ENCODE results near the gene KRT31.
"Not testable (repeated sequence)": the region's sequence is repeated elsewhere in the genome, so short reads cannot be mapped to it uniquely, and the experiment has no call there.

KRT31 gene

DNA sequence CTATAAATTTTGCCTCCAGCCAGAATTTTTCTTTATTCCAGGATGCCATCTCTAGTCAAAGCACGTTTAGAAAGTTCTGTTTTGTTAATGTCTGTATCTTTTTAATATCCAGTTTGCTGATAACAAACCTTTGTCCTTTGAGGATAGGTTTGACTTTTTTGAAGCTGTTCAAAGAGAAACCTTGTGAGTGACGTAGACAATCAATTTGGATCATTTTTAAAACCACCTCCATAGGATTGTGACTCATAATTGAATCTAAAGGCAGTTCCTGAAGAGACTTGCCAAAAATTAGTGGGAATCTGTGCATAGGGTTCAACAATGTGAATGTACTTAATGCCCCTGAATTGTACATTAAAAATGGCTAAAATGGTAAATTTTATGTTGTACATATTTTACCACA lies 5.9 kb downstream of the KRT31 start:
- Histone ChIP-seq H2AFZ (ENCODE audit: low read length, unreplicated experiment) (no peak overlapping the region), H3K4me3 (ENCODE audit: low read depth, low read length) (no peak overlapping the region), H3K27ac (ENCODE audit: low read depth, low read length) (no peak overlapping the region), H3K27me3 (ENCODE audit: insufficient read depth, low read length) (no peaks in the 10 kb centered on the region), H3K79me2 (ENCODE audit: control insufficient read depth, insufficient read depth, low read length, unreplicated experiment) (no peaks in the 10 kb centered on the region), H3K4me1 (ENCODE audit: control insufficient read depth, insufficient read depth, low read length, unreplicated experiment) (peaks cover 23% of the 10 kb centered on the region), H3K36me3 (ENCODE audit: insufficient read depth, low read length) (no peaks in the 10 kb centered on the region)

GRCh38 chr17:41390411-41390938 lies 6.9 kb downstream of the KRT31 start:
- H3K36me3 ChIP-seq (ENCODE audit: insufficient read depth, low read length), result no peaks in the 10 kb centered on the region
- no peaks in the 10 kb centered on the region for H3K79me2 ChIP-seq (ENCODE audit: control insufficient read depth, insufficient read depth, low read length, unreplicated experiment)
- H3K4me3 ChIP-seq (ENCODE audit: low read depth, low read length), result no peak overlapping the region
- H2AFZ ChIP-seq (ENCODE audit: low read length, unreplicated experiment), result no peak overlapping the region
- H3K4me1 ChIP-seq (ENCODE audit: control insufficient read depth, insufficient read depth, low read length, unreplicated experiment), result peaks cover 23% of the 10 kb centered on the region
- no peak overlapping the region for H3K27ac ChIP-seq (ENCODE audit: low read depth, low read length)
- H3K27me3 ChIP-seq (ENCODE audit: insufficient read depth, low read length), result no peaks in the 10 kb centered on the region

DNA sequence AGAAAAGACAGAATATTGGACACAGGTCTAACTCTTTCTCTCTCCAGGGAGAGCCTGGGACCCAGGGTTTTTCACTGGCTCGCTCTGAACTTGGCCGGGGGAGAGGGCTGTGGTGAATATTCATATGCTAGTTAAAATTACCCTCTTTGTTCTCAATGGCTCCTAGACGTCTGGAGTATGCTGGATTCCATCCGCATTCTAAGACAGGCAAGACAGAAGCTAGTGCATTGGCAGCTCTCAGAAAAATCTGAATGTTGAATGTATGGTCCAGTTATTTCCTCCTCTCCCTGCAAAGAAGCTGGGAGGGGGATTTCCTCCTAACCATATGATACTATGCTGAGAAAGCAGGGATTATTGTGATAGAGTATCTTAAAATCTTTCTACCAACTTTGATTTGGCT lies 9.7 kb downstream of the KRT31 start:
- no peaks in the 10 kb centered on the region for H3K27me3 ChIP-seq (ENCODE audit: insufficient read depth, low read length)
- no peak overlapping the region for H3K4me3 ChIP-seq (ENCODE audit: low read depth, low read length)
- H3K27ac ChIP-seq (ENCODE audit: low read depth, low read length), result no peak overlapping the region
- H3K79me2 ChIP-seq (ENCODE audit: control insufficient read depth, insufficient read depth, low read length, unreplicated experiment), result no peaks in the 10 kb centered on the region
- no peak overlapping the region for H2AFZ ChIP-seq (ENCODE audit: low read length, unreplicated experiment)
- H3K4me1 ChIP-seq (ENCODE audit: control insufficient read depth, insufficient read depth, low read length, unreplicated experiment), result peaks cover 11% of the 10 kb centered on the region
- H3K36me3 ChIP-seq (ENCODE audit: insufficient read depth, low read length), result no peaks in the 10 kb centered on the region

DNA sequence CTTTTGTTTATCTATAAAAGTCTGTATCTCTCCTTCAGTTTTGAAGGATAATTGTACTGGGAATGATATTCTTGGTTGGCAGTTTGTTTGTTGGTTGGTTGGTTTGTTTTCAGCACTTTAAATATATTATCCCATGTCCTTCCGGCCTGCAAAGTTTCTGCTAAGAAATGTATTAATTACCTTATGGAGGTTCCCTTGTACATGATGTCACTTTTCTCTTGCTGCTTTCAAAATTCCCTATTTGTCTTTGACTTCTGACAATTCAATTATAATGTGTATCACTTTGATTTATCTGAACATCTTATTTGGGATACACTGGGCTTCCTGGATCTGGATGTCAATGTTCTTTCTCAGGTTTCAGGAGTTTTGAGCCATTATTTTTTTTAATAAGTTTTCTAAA lies 11.2 kb downstream of the KRT31 start:
- H2AFZ ChIP-seq (ENCODE audit: low read length, unreplicated experiment), result no peak overlapping the region
- no peaks in the 10 kb centered on the region for H3K36me3 ChIP-seq (ENCODE audit: insufficient read depth, low read length)
- H3K27me3 ChIP-seq (ENCODE audit: insufficient read depth, low read length), result no peaks in the 10 kb centered on the region
- no peak overlapping the region for H3K27ac ChIP-seq (ENCODE audit: low read depth, low read length)
- H3K79me2 ChIP-seq (ENCODE audit: control insufficient read depth, insufficient read depth, low read length, unreplicated experiment), result no peaks in the 10 kb centered on the region
- no peak overlapping the region for H3K4me3 ChIP-seq (ENCODE audit: low read depth, low read length)
- peaks cover 12% of the 10 kb centered on the region for H3K4me1 ChIP-seq (ENCODE audit: control insufficient read depth, insufficient read depth, low read length, unreplicated experiment)

GRCh38 chr17:41383690-41384089 lies 13.7 kb downstream of the KRT31 start:
- Histone ChIP-seq H3K79me2 (ENCODE audit: control insufficient read depth, insufficient read depth, low read length, unreplicated experiment) (no peaks in the 10 kb centered on the region), H3K36me3 (ENCODE audit: insufficient read depth, low read length) (no peaks in the 10 kb centered on the region), H3K4me3 (ENCODE audit: low read depth, low read length) (no peak overlapping the region), H2AFZ (ENCODE audit: low read length, unreplicated experiment) (no peak overlapping the region), H3K27me3 (ENCODE audit: insufficient read depth, low read length) (no peaks in the 10 kb centered on the region), H3K4me1 (ENCODE audit: control insufficient read depth, insufficient read depth, low read length, unreplicated experiment) (peaks cover 29% of the 10 kb centered on the region), H3K27ac (ENCODE audit: low read depth, low read length) (no peak overlapping the region)

GRCh38 chr17:41382394-41382793 lies 15.0 kb downstream of the KRT31 start:
- H2AFZ ChIP-seq (ENCODE audit: low read length, unreplicated experiment), result no peak overlapping the region
- H3K4me1 ChIP-seq (ENCODE audit: control insufficient read depth, insufficient read depth, low read length, unreplicated experiment), result peaks cover 35% of the 10 kb centered on the region
- H3K27ac ChIP-seq (ENCODE audit: low read depth, low read length), result peak overlapping the region; percentile 63
- H3K4me3 ChIP-seq (ENCODE audit: low read depth, low read length), result no peak overlapping the region
- no peaks in the 10 kb centered on the region for H3K79me2 ChIP-seq (ENCODE audit: control insufficient read depth, insufficient read depth, low read length, unreplicated experiment)
- H3K27me3 ChIP-seq (ENCODE audit: insufficient read depth, low read length), result no peaks in the 10 kb centered on the region
- H3K36me3 ChIP-seq (ENCODE audit: insufficient read depth, low read length), result no peaks in the 10 kb centered on the region

DNA sequence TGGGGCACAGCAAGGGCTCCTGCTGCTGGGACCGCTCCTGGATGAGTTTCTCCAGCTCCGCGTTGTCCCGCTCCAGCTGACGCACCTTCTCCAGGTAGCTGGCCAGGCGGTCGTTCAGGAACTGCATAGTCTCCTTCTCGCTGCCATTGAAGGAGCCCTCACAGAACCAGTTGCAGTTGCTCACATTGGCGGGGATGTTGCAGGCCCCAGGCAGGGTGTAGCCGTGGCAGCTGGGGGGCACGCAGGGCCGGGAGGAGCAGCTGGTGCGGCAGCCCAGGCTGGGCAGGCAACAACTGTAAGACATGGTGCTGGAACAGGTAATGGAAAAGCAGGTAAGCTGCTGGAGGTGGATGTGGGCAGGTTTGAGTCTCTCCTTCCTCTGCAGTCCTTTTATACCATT lies 15.5 kb downstream of the KRT31 start, which contains the start of gene KRT34:
TSS of gene KRT34 (minus strand) at position 364 of the 400 bp plus-strand sequence. CDS start at position 304, 60 bp downstream.
- not testable (repeated sequence) for H3K27me3 ChIP-seq (ENCODE audit: insufficient read depth, low read length); H2AFZ ChIP-seq (ENCODE audit: low read length, unreplicated experiment); H3K79me2 ChIP-seq (ENCODE audit: control insufficient read depth, insufficient read depth, low read length, unreplicated experiment); H3K4me3 ChIP-seq (ENCODE audit: low read depth, low read length); H3K36me3 ChIP-seq (ENCODE audit: insufficient read depth, low read length)
- Histone ChIP-seq H3K27ac (ENCODE audit: low read depth, low read length) (peak within 1 kb of the TSS; percentile 86), H3K4me1 (ENCODE audit: control insufficient read depth, insufficient read depth, low read length, unreplicated experiment) (peaks cover 37% of the 10 kb centered on the region)

- H3K4me3 ChIP-seq (ENCODE audit: low read depth, low read length); H2AFZ ChIP-seq (ENCODE audit: low read length, unreplicated experiment); H3K36me3 ChIP-seq (ENCODE audit: insufficient read depth, low read length); H3K79me2 ChIP-seq (ENCODE audit: control insufficient read depth, insufficient read depth, low read length, unreplicated experiment); H3K27me3 ChIP-seq (ENCODE audit: insufficient read depth, low read length): not testable (repeated sequence)
- Histone ChIP-seq H3K27ac (ENCODE audit: low read depth, low read length) (peak overlapping the region; percentile 86), H3K4me1 (ENCODE audit: control insufficient read depth, insufficient read depth, low read length, unreplicated experiment) (peaks cover 37% of the 10 kb centered on the region)
These were observed 17.3 kb downstream of the KRT31 start for GRCh38 chr17:41380091-41380490.

GRCh38 chr17:41377546-41377945 lies 19.9 kb downstream of the KRT31 start:
- no peak overlapping the region for H3K27ac ChIP-seq (ENCODE audit: low read depth, low read length)

GRCh38 chr17:41369713-41370112 lies 27.7 kb downstream of the KRT31 start, which contains the start of gene KRT33B:
Gene KRT33B, minus strand, starts transcription at chr17:41369813. Its CDS starts 63 bp downstream, at chr17:41369750.
- no peak within 1 kb of the TSS for H2AFZ ChIP-seq (ENCODE audit: low read length, unreplicated experiment)
- H3K4me3 ChIP-seq (ENCODE audit: low read depth, low read length), result no peak within 1 kb of the TSS
- no peaks in the 10 kb centered on the region for H3K27me3 ChIP-seq (ENCODE audit: insufficient read depth, low read length)
- peaks cover 4% of the 10 kb centered on the region for H3K4me1 ChIP-seq (ENCODE audit: control insufficient read depth, insufficient read depth, low read length, unreplicated experiment)
- no peak within 1 kb of the TSS for H3K27ac ChIP-seq (ENCODE audit: low read depth, low read length)
- H3K79me2 ChIP-seq (ENCODE audit: control insufficient read depth, insufficient read depth, low read length, unreplicated experiment), result no peaks in the 10 kb centered on the region
- peaks cover 2% of the 10 kb centered on the region; the same call in 1 of the 2 replicates for H3K36me3 ChIP-seq (ENCODE audit: insufficient read depth, low read length)

More at GRCh38 chr17:41377546-41377945, 19.9 kb downstream of the KRT31 start:
- Histone ChIP-seq H3K79me2 (ENCODE audit: control insufficient read depth, insufficient read depth, low read length, unreplicated experiment) (no peaks in the 10 kb centered on the region), H3K4me1 (ENCODE audit: control insufficient read depth, insufficient read depth, low read length, unreplicated experiment) (peaks cover 34% of the 10 kb centered on the region), H3K27me3 (ENCODE audit: insufficient read depth, low read length) (no peaks in the 10 kb centered on the region), H3K36me3 (ENCODE audit: insufficient read depth, low read length) (peaks cover 2% of the 10 kb centered on the region; the same call in 1 of the 2 replicates), H2AFZ (ENCODE audit: low read length, unreplicated experiment) (no peak overlapping the region), H3K4me3 (ENCODE audit: low read depth, low read length) (no peak overlapping the region)

DNA sequence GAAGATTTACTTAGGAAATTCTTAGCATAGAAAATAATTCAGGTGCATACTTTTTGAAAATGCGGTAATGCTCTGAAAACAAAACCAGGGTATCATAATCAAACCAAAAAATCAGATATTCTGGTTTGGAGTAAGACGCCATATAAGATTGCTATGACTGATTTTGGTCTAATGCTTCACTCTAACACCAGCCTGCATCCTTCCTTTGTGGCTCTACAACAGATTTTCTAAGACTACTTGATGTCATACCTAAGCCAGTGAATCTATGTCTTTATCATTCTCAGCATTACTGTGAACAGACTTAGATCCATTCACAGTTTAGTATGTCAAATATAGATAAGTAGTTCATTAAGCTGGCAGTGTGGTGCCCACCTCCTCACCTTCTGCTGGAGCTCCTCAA lies 28.4 kb downstream of the KRT31 start:
- H3K27ac ChIP-seq (ENCODE audit: low read depth, low read length), result no peak overlapping the region
- no peaks in the 10 kb centered on the region for H3K36me3 ChIP-seq (ENCODE audit: insufficient read depth, low read length)
- H3K4me3 ChIP-seq (ENCODE audit: low read depth, low read length), result no peak overlapping the region
- H3K79me2 ChIP-seq (ENCODE audit: control insufficient read depth, insufficient read depth, low read length, unreplicated experiment), result no peaks in the 10 kb centered on the region
- H3K27me3 ChIP-seq (ENCODE audit: insufficient read depth, low read length), result no peaks in the 10 kb centered on the region
- no peak overlapping the region for H2AFZ ChIP-seq (ENCODE audit: low read length, unreplicated experiment)
- H3K4me1 ChIP-seq (ENCODE audit: control insufficient read depth, insufficient read depth, low read length, unreplicated experiment), result peaks cover 4% of the 10 kb centered on the region

All from ACC112 (cell line).